PC-9 (cell line): Measurements from ENCODE around the gene RIOX2.

ENCODE experiments used
- CTCF ChIP-seq: fragments of 200-600 bp; sonication (generic); conservative IDR thresholded peaks from 2 replicates; pipeline ENCODE4 v1.6.1; 2017; ENCODE audit warnings: mixed run types, antibody characterized with exemption, mild to moderate bottlenecking, moderate library complexity
- EZH2 ChIP-seq: fragments of 200-600 bp; sonication (generic); IDR thresholded peaks from 2 replicates; pipeline ENCODE4 v1.8.0; 2017; ENCODE audit warnings: antibody characterized with exemption, low read depth

DNA sequence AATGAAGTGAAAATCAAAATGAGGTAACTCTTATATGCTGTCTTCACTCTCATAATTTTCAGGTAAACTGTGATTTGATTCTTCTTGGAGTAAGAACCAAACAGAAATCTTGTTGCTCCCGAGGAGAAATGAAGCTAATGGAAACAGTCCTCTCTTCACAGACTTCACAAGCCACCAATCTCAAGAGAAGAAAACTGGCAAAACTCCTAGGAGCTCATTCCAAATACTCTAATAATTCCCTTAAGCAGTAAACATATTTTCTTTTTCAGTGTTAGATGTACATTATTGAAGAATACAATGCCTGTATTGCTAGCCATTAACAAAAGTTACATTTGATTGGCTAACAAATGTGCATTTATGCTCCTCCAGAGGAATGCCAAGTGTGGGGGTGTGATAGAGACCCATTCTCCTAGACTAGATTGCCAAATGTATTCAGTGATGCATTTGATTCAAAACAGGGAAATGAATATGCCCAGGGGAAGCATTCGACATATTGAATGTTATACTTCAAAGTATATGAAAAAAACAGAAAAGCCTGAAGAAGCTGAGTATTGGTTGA lies 11.8 kb upstream of the RIOX2 start:
- TF ChIP-seq CTCF (no peak), EZH2 (no peak)
